Measurements from ENCODE around the gene CDCA5. TPM values are rescaled to one million over a fixed set of nuclear protein-coding genes. Genes with fewer than 3 reads are reported as not detected.

Gene CDCA5
- total RNA-seq, 1 experiment from 2014 or later, result 72.1 TPM

DNA sequence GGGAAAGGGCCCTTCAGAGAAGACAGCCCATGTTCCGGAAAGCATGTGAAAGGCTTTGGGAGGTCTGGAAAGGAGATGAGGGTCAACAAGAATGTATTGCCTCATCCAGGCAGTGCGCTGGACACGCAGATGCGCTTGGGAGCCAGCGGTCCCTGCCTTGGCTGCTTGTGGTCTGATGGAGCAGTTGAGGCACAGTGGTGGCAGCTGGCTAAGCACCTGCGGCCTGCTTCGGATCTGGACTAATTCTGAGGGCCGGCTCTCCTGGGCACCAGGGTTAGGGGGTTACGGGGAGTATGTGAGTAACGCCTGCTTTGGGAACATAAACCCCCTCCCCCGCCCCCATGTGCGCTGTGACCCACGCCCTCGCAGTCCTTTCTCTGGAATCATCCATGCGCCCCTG is 23.2 kb upstream of the CDCA5 start:
- DNase-seq (ENCODE audit: low spot score), result no peak

DNA sequence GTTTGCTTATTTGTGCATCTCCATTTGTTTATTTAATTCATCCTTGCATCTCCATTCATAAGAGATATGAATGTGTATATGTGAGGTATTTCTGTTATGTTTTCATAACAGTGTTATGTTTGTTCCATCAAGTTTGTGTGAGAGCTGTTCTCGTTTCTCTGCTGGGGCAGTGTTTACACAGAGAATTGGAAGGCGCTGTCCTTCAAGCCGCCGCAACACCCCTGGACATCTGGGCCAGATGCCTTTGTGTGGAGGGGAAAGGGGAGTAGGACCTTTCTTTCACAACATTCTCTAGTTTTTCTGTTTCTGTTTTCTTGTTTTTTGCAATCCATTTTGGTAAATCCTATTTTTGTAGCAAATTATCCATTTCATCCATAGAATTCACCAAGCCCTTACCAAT is 20.8 kb upstream of the CDCA5 start:
- DNase-seq (ENCODE audit: low spot score), result no peak

DNA sequence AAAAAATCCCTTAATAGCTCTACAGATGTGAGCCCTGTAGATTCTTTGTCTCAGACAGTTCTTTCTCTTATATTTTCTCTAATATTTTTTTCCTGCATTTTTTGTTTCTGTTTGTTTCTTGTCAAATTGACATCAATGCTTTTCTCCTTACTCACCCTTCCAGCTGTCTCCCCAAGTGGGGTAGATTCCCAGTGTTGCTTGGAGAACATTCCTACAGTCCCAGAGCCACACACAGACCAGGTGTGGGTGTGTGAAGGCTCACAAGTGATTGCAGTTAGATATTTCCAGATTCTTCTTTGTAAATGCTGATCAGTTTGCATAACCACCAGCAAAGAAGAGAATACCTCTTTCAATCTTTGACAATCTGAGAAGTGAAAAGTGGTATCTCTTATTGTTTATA is 19.6 kb upstream of the CDCA5 start:
- no peak for DNase-seq (ENCODE audit: low spot score)

DNA sequence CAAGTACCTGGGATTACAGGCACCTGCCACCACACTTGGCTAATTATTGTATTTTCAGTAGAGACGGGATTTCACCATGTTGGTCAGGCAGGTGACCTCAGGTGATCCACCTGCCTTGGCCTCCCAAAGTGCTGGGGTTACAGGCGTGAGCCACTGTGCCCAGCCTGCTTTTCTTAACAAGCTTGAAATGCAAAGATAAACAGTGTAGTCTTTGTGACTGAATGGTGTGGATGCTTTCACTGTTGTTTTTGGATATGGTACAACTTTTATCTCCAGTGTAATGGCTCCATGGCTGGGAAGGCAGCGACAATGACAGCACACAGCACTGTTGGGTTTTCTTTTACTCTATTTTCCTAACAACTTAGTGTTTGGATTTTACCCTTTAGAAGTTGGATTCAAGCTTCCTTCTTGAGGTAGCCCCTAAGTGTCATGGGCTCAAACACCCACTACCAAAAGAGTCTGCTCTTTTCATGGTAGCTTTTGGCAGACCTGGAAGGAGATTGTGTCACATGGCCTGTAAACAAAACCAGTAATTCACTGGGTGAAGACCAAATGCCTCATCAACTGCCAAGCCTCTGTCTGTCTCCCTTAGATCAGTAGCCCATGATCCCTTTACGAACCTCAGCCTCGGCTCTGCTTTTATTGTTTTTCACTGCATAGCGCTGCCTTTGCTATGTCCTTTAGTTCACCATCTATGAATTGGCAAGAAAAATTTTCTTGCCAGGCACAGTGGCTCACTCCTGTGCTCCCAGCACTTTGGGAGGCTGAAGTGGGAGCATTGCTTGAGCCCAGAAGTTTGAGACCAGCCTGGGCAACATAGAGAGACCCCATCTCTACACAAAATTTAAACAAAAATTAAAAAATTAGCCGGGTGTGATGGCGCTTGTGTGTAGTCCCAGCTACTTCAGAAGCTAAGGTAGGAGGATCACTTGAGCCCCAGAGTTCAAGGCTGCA is 18.6 kb upstream of the CDCA5 start:
- DNase-seq (ENCODE audit: low spot score), result no peak

DNA sequence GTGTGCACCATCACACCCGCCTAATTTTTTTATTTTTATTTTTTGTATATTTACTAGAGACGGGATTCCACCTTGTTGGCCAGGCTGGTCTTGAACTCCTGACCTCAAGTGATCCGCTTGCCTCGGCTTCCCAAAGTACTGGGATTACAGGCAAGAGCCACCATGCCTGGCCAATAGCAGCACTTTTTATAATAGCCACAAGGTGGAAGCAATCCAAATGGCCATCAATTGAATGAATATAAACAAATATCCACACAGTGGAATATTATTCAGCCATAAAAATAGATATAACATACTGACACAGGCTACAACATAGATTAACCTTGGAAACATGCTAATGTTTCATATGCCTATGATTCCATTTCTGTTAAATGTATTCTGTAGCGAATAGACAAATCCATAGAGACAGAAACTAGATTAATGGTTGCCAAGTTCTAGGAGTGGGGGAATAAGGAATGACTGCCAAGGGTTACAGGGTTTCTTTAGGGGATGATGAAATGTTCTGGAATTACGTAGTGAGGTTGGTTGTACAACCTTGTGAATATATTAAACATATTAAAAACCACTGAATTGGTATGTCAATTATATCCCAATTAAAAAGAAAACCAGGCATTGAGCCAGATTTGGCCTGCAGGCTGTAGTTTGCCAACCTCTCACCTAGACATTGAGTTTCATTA is 17.0 kb upstream of the CDCA5 start:
- no peak for DNase-seq (ENCODE audit: low spot score)

DNA sequence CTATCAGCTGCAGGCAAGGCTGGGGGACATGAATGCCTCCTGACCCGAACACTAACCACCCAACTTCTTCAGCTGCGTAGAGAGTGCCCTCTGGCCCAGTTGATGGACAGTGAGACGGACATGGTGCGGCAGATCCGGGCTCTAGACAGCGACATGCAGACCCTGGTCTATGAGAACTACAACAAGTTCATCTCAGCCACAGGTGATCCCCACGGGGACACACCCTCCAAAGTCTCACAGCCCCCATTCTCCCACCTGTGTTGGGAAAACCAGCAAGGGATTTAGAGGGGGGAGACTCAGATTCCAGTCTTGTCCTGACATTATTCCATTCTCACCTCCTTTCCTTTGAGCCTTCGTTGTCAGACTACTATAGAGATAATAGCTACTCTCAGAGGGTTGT is 13.1 kb upstream of the CDCA5 start:
- DNase-seq (ENCODE audit: low spot score), result no peak

DNA sequence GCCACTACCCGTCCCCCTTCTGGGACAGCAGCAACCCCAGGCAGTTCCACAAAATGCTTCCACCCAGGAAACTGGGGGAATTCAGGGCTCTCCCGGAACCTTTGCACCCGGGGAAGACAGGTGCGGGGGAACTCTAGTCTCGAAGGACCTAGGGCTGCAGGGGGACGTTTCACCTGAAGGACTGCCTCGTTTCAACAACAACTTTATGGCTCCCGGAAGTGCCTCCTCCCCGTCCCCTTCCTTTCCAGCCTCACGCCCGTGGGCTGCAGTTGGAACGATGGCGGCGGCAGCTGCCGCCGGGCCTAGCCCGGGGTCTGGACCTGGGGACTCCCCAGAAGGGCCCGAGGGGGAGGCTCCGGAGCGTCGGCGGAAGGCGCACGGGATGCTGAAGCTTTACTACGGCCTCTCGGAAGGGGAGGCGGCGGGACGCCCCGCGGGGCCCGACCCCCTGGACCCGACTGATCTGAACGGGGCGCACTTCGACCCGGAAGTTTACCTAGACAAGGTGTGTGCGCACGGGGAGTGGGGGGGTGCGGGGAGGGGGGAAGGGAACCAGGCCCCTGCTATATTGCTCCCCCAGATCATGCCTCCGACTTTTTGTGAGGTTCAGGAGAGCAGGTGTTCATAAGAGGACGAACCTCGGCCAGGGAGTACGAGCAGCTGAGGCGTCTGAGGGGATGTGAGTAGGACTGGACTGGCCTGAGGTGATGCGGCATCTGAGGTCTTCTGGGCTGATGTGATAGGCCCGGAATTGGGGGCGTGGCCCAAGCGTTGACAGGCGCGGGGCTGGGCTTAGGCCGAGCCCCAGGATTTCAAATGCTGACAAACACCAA is 12.3 kb upstream of the CDCA5 start, which contains the start of gene VPS51:
Gene VPS51, plus strand, starts transcription at position 241 of the 833 bp plus-strand sequence. Its CDS starts 37 bp downstream, at position 278.
- peak; percentile 95 for DNase-seq (ENCODE audit: low spot score)

DNA sequence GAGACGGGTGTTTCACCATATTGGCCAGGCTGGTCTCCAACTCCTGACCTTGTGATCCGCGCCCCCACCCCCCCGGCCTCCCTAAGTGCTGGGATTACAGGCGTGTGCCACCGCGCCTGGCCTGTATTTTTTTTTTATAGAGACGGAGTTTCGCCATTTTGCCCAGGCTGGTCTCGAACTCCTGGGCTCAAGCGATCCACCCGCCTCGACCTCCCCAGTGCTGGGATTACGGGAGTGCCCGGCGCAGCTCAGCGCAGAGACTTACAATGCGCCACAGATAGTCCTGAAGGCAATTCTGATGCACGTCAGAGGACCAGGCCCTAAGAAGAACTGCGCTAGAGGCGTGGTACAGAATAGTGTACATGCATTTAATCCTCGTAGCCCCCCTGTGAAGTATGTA is 11.6 kb upstream of the CDCA5 start:
- no peak for DNase-seq (ENCODE audit: low spot score)

DNA sequence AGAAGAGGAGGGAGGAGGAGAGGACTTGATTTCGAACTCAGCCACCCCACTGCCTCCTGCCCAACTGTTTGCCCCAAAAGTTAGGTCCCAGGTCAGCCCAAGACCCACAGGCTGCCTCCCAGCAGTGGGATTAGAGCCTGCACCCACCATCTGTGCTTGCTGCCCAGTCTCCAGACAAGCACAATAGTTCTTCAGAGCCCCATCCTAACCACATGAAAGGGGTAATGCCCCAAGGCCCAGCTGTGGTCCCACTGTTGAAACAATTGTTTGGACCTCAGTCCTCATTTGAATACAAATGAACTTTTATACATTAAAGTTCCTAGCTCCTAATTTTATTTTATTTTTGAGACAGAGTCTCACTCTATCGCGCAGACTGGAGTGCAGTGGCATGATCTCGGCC is 6.8 kb upstream of the CDCA5 start:
- DNase-seq (ENCODE audit: low spot score), result no peak

DNA sequence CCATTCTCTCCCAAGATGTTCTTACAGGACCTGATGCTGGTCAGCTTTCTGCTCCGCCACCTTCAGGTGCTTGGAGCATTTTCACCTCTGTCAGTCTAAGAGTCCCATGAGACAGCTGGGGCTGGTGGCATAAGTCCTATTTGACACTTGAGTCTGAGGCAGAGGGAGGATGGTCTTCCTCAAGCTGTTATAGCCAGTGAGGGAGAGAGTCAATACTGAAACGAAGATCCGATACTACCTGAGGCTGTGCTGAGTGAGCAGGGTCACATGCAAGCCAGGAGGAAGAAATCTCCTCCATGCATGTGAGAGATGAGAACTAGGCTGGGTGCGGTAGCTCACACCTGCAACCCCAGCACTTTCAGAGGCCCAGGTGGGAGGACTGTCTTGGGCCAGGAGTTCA is 5.8 kb upstream of the CDCA5 start:
- peak; percentile 17 for DNase-seq (ENCODE audit: low spot score)

DNA sequence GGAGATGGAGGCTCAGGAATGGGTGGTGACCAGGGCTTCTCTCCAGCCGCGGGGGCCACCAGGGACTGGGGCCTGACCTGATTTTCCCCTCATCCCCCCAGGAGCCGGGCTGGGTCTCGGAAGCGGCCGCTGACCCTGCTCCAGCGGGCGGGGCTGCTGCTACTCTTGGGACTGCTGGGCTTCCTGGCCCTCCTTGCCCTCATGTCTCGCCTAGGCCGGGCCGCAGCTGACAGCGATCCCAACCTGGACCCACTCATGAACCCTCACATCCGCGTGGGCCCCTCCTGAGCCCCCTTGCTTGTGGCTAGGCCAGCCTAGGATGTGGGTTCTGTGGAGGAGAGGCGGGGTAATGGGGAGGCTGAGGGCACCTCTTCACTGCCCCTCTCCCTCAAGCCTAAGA is 4.0 kb upstream of the CDCA5 start:
- DNase-seq (ENCODE audit: low spot score), result no peak

DNA sequence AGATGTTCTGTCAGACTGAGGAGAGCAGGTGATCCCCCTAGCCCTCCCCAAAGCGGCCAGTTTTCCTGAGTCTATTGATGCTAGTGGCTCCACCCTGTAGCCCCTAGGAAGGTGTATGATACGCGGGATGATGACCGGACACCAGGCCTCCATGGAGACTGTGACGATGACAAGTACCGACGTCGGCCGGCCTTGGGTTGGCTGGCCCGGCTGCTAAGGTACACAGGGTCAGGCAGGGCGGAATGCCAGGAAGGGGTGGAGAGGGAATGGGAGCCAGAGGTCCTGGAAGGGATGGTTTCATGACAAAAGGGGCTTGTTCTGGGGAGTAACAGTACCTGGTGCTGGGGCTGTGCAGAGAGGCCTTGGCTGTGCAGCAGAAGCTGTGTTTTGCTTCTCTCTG is 3.4 kb upstream of the CDCA5 start:
- DNase-seq (ENCODE audit: low spot score), result no peak

DNA sequence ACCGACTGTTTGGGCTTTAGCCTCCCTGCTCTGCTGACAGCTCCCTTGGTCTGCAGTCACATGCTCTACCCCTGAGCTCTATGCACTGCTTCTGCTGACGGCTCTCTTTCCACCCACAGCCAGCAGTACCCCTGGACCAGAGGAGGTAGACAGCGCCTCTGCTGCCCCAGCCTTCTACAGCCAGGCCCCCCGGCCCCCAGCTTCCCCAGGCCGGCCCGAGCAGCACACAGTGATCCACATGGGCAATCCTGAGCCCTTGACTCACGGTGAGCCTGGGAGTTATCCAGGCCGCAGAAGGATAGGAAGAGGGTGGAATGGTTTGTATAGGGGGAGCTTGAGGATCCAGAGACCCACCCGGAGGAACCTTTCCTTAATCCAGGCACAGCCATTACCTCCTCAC is 3.0 kb upstream of the CDCA5 start:
- DNase-seq (ENCODE audit: low spot score), result no peak

DNA sequence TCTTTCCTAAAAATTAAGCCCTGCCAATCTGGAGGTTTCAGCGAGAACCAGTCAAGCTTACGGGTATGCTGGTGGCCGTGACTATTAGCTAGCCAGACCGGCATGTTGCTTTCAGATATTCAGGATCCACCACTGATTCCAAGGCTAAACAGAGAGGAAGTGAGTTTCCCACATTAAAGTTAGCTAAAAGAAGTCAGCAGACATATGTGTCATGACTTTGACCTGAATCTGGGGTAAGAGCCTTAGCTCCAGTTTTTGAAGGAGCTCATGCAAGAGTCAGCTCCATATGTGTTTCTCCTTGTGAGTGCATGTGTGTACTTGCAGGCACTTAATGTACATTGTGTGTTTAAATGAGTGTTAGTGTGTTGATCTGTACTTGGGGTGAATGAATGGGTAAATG is 1.6 kb upstream of the CDCA5 start:
- DNase-seq (ENCODE audit: low spot score), result no peak

DNA sequence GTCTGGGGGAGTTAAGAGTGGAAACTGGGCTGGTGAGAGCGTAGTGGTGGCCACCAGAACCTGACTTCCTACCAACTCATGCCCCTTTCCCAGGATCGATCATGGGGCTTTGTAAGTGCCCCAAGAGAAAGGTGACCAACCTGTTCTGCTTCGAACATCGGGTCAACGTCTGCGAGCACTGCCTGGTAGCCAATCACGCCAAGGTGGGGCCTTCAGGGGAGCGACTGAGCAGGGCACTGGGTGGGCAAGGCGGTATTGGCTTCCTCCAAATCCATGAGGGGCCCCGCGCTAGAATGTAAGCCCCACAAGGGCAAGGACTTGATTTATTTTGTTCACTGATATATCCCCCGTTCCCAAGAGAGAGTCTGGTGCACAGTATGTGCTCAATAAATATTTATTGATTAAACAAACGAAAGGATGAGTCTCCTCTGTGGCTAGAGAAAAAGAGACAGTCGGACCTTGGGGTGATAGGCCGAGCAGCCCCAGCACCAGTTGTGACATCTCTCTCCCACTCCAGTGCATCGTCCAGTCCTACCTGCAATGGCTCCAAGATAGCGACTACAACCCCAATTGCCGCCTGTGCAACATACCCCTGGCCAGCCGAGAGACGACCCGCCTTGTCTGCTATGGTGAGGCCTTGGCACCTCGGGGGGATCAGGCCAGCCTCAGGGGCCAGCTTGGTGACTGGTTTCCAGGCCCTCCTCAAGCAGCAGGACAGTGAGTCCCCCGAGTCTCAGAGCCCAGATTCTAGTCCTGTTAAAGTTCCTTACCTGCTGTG is 947 bp upstream of the CDCA5 start:
- no peak for DNase-seq (ENCODE audit: low spot score)

DNA sequence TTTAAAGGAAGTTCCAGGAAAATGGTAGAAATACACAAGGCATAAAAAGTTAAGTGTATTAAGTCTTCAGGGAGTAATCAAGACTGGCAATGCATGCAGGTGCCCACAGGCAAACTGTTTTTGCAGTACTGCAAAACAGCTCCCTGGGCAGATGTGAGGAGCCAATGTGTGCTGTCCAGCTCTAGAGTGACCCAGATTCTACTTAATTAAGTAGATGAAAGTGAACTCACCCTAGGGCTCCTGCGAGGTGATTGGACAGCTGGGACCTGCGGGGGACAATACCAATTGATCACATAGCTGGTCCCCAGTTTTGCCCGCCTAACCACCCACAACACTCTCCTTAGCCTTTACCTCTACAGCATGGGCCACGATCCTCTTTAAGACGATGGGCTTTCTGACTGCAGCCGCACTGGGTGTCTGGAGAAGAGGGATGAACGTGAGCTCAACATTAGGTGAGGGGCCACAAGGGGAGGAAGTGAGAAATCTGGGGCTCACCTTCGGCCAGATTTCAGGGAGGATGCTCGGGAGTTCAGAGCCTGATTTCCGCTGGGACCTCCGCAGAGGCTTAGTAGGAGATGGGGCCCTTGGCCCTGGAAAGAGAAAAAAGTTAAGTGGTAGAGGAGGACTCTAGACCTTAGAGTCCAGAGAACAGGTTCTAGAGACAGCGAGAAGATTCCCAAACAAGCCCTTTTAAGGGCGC is 556 bp downstream of the CDCA5 start:
- peak; percentile 26 for DNase-seq (ENCODE audit: low spot score)

DNA sequence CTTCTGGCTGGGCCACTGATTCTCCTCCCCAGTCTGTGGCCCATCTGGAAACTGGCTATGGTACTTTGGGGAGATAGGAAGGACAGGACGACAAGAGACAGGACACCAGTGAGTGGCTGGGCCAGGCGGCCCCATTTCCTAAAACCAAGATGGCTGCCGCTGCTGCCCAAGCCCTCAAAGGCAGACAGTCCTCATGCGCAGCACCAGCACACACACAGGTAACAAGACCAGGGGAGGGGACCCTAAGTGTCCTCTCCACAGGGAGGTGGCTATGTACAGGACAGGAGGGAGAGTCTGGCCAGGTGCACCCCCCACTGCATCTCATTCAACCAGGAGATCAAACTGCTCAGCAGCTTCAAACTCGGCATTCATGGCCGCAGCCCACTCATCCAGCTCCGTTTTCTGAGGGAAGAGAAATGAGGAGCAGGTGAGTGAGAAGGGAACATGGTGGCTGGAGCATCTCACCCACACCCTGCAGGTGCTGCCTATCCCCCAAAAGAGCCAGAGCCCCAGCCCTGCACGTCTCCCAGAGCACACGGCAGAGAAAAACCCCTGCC is 5.0 kb downstream of the CDCA5 start:
- DNase-seq (ENCODE audit: low spot score), result no peak

DNA sequence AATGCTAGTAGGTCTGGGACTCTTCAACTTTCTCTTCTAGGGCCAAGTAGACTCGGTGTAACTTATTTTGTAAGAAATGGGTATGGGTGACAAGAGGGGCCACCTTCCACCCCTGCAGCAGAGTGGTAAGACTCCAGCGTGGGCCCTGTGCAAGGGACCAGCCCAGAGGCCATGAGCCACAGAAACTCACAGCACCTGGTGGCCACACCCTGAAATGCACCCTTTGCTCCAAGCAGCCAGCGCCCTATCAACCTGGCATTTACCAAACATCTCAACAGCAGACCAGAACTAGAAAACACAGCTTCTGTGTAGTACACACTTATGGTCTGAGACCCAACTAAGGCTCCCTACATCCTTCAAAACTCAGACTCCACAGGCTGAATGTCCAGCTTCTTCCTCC is 5.7 kb downstream of the CDCA5 start:
- DNase-seq (ENCODE audit: low spot score), result peak; percentile 78

DNA sequence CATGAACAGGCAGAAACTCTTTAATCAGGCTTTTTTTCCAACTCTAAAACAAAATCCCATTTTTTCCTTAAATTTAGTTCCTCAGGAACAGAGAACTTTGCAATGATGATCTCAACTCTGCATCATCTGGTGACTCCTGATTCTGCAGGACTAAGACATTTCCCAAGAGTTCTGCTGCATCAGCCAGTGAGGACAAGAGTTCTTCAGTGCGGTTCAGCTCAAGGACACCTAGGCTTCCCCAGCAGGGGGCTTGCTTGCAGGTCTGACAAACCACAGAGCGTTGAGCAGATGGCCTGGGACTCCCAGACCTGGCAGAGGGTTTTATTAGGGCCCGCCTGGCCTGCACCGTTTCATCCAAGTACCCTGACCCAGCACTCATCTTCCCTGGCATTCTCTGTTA is 6.4 kb downstream of the CDCA5 start:
- DNase-seq (ENCODE audit: low spot score), result no peak

DNA sequence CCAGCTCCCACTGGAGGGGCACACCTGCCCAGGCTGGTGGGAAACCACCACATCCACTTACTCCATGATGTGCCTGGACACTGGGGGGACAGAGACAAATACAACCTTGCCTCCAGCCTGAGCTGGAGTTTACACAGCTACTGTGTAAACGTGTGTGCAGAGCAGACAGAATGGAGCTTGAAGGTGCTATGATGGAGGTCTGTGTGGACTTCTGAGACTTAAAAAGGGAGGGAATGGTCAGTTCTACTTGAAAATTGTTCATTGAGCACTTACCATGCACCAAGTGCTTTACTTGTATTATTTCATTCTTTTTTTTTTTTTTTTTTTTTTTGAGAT is 11.2 kb downstream of the CDCA5 start:
- no peak for DNase-seq (ENCODE audit: low spot score)
